KBM-7 (cell line): ENCODE results near the gene PGAM1.
"Not testable (repeated sequence)": the region's sequence is repeated elsewhere in the genome, so short reads cannot be mapped to it uniquely, and the experiment has no call there.

Experiments
- DNase-seq: peaks from one replicate; pipeline ENCODE4 v3.0.0-alpha.2; 2015
- in situ Hi-C: fragments of 300-500 bp; cut with MboI; formaldehyde crosslinking; loops from 2 replicates; pipeline ENCODE4 v1.14.3; 2020; ENCODE audit warnings: low sequenced_read_pairs, low pct_unique_long_range_greater_than_20kb, mixed read lengths

Gene PGAM1

DNA sequence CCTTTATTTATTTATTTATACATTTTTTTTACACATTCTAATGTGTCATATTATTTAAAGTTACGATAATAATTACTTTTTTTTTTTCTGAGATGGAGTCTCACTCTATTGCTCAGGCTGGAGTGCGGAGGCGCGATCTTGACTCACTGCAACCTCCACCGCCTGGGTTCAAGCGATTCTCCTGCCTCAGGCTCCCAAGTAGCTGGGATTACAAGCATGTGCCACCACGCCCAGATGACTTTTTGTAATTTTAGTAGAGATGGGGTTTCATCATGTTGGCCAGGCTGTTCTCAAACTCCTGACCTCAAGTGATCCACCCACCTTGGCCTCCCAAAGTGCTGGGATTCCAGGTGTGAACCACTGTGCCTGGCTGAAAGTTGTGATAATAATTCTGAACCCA lies 19.5 kb upstream of the PGAM1 start:
- DNase-seq, in situ Hi-C loops: not testable (repeated sequence)

- in situ Hi-C loops: no loop called here
- DNase-seq: peak; percentile 89
These were observed 18.6 kb upstream of the PGAM1 start for GRCh38 chr10:97407211-97407951.

DNA sequence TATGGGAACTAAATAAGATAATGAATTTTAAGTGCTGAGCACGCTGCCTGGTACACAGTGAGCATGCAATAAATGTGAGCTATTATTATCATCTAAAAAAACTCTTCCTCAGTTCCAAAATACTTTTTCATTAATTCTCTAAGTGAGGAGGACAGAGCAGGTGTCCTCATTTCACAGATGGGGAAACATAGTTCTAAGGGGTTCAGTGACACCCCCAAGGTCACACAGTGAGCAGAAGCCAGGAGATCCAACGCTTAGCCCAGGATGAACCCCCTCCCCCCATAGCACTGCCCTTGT lies 18.1 kb upstream of the PGAM1 start:
- DNase-seq: no peak
- in situ Hi-C loops: no loop called here

DNA sequence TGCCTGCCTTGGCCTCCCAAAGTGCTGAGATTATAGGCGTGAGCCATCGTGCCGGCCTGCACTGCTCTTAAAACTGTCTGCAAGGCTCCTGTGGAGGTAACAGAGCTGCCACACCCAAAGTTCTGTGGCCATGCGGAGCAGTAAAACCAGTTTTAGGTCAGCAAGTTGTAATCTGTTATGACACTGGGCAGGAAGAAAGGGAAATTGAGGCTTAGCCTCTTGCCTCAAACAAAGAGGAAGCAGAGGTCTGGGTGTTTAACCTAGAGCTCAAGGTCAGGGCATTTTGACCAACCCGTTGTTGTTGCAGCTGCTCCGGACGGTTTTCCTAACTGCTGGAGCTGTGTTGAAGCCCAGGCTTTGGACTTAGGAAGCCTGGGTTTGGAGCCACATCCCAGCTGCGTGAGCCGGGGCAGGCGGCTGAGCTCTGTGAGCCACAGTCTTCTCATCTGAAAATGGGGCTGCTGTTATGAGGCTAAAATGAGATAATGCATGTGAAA lies 17.4 kb upstream of the PGAM1 start:
- in situ Hi-C loops: no loop called here
- DNase-seq: no peak

GRCh38 chr10:97411406-97411805 lies 14.6 kb upstream of the PGAM1 start:
- DNase-seq: no peak

DNA sequence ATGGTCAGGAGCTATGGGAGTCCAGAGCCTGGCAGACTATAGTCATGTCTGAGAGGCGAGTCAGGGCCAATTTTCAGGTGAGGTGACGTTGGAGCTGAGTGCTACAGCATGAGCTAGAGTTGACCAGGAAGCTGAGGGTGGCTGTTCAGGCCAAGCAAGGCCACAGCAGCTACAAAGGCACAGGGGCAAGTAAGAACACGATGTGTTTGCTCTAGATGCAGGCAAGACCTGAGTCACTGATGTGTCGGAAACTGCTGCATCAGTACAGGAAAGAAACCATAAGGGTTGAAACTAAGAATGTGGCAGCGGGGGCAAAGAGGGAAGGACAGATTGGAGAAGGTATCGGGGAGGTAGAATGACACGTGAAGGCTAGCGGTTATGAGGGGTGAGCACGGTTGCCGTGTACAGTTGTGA lies 13.1 kb upstream of the PGAM1 start:
- in situ Hi-C loops: no loop called here
- DNase-seq: no peak

More at GRCh38 chr10:97411406-97411805, 14.6 kb upstream of the PGAM1 start:
- in situ Hi-C loops: no loop called here

- DNase-seq: no peak
- in situ Hi-C loops: no loop called here
These were observed 9.4 kb upstream of the PGAM1 start for GRCh38 chr10:97416565-97416964.

DNA sequence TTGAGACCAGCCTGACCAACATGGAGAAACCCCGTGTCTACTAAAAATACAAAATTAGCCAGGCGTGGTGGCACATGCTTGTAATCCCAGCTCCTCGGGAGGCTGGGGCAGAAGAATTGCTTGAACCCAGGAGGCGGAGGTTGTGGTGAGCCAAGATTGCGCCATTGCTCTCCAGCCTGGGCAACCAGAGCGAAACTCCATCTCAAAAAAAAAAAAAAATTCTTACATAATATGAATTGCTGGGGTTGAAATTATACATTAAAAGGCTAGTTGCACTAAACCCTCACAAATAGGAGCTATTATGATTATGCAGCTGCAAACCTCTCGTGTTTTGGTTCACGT lies 2.3 kb upstream of the PGAM1 start:
- DNase-seq, in situ Hi-C loops: not testable (repeated sequence)

DNA sequence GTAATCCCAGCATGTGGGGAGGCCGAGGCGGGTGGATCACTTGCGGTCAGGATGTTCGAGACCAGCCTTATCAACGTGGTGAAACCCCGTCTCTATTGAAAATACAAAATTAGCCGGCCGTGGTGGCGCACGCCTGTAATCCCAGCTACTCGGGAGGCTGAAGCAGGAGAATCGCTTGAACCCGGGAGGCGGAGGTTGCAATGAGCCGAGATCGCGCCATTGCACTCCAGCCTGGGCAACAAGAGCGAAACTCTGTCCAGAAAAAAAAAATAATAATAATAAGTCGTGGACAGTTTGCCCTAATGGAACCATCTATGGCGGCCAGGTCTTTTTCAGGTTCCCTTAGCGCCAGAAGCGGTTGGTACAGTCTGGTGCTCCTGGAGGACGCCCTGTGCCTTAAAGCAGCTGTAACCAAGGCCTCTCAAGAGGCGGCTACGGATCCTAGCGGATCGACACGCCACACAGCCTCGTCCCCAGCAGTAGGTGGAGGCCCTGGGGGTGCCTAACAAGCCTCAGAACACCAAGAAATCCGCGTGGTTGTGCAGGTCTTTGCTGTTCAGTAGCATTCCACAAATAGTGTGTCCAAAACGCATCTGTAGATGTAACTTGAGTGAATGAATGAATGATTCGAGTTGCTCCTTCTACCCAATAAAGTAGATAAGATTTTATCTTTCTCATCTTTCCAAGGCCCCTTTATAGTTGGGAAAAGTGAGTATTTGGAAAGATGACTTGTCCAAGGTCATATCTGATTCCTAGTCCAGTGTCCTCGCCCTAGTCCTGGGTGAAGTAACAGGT lies 982 bp downstream of the PGAM1 start:
- in situ Hi-C loops: no loop called here
- DNase-seq: no peak

GRCh38 chr10:97427571-97428179 lies 1.7 kb downstream of the PGAM1 start:
- DNase-seq: no peak

GRCh38 chr10:97428572-97428981 lies 2.6 kb downstream of the PGAM1 start:
- peak; percentile 44 for DNase-seq
- in situ Hi-C loops: no loop called here

More at GRCh38 chr10:97427571-97428179, 1.7 kb downstream of the PGAM1 start:
- in situ Hi-C loops: no loop called here

- no peak for DNase-seq
- in situ Hi-C loops: no loop called here
These were observed 8.1 kb downstream of the PGAM1 start for GRCh38 chr10:97434055-97434454.

DNA sequence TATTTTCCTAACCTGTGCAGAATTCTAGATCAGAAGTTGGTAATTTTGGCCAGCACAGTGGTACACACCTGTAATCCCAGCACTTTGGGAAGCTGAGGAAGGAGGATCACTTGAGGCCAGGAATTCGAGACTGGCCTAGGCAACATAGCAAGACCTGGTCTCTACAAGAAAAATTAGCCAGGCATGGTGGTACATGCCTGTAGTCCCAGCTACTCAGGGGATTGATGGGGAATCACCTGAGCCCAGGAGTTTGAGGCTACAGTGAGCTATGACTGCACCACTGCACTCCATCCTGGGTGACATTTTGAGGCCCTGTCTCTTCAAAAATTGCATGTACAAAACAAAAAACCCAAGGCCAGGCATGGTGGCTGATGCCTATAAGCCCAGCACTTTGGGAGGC lies 8.6 kb downstream of the PGAM1 start:
- in situ Hi-C loops: no loop called here
- DNase-seq: no peak

DNA sequence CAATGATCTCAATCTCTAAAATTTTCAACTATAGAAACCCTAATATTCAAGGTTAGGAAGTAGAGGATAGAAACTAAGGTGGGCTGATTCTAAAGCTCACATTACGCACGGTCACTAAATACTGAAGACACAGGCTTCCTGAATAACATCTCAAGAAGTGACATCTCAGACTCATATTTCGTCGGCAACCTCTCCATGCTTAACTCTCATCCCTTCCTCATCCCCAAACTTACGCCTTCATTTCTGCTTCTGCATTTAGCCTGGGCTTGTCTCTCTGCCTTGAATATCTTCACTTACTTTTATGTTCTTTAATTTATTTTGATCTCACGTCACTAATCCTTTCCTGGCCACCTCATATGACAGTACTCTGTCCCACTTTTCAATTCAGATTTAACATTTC lies 9.2 kb downstream of the PGAM1 start:
- in situ Hi-C loops: no loop called here
- no peak for DNase-seq

GRCh38 chr10:97442277-97442676 lies 16.3 kb downstream of the PGAM1 start:
- in situ Hi-C loops: no loop called here
- no peak for DNase-seq

- in situ Hi-C loops: no loop called here
- no peak for DNase-seq
These were observed 18.2 kb downstream of the PGAM1 start for GRCh38 chr10:97444212-97444611.

DNA sequence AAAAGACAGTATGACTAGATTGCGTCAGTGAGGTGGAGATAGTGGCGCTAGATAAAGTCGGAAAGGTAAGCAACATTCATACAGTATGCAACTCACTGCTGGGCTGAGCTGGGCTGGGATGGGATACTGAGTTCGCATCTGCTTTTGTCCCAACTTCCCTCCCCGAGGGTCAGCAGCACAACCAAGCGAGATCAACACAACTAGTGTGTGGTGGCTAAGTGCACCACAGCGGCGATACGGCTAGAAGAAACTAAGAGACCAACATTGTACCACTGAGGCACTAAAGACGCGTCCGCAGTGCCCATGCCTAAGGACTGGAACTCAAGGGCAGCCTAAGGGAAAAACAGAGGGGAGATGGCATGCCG lies 19.3 kb downstream of the PGAM1 start:
- in situ Hi-C loops: no loop called here
- no peak for DNase-seq

DNA sequence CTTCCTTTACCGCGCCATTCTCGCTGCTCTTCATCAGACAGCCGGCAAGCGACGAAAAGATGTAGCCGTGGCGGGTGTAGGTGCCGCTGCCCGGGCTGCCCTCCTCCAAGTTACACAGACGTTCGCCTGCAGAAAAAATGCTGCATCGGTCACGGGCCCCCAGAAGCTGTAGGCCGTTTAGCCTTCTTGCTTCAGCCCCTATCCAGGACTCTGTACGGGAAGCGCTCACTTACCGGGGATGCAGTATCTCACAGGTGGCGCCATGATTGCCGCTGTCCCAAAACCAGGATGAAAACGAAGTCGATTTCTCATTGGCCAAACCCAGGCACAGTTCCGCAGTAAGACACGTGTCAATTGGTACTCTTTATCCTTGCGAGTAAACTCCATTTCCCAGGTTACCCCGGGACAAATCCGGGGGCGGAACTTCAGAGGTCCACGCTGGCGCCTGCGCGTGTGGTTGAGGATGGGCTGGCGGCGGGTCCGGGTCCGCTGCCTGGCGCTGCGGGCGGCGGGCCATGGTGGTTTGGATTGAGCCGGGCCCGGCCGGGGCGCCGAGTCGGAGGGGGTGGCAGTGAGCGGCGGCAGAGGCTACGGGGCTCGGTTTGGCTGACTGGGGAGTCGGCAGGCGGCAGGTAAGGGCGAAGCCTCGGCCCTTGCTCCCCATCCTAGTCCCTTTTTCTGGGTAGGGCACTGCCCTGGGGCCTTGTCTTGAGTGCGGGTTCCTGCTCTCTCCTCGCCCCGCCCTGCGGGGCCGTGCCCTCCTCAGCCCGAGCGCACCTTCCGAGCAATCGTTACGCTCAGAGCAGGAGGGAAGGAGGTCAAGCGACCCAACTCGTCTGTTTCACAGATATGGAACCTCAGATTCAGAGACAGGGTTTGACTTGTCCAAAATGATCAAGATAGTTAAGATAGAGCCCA lies 20.0 kb downstream of the PGAM1 start, which contains the start of the genes EXOSC1 and ZDHHC16:
Gene EXOSC1, minus strand, starts transcription at position 285 of the 918 bp plus-strand sequence. Its CDS starts 21 bp downstream, at position 264.
Gene ZDHHC16, plus strand, starts transcription at position 454 of the 918 bp plus-strand sequence. CDS start 5,501 bp downstream, outside the sequence.
- in situ Hi-C loops: no loop called here
- peak; percentile 95 for DNase-seq

- in situ Hi-C loops: no loop called here
- no peak for DNase-seq
These were observed 24.8 kb downstream of the PGAM1 start for GRCh38 chr10:97450828-97451227.
